Measurements from ENCODE around the gene PRR16. TPM values are rescaled to one million over a fixed set of nuclear protein-coding genes. Genes with fewer than 3 reads are reported as not detected.

Gene PRR16
- total and polyA plus RNA-seq, 2 of the 13 experiments (the other 11 are each of a cell fraction or from before 2014, with no cell fraction given), result not detected

GRCh38 chr5:120628156-120628555 is 164.1 kb downstream of the PRR16 start:
- H3K4me2 ChIP-seq (ENCODE audit: low read depth, low read length), result no peak overlapping the region
- no TSS peak for BruUV-seq (replicated peaks)
- H3K27me3 ChIP-seq (ENCODE audit: control insufficient read depth in 1 of 2, insufficient read depth in 2 of 2, low read length in 2 of 2), result no peaks in the 10 kb centered on the region
- H3K36me3 ChIP-seq (replicated peaks in 1 of 2; ENCODE audit: control insufficient read depth in 1 of 2, insufficient read depth in 2 of 2, low read length in 2 of 2), result no peaks in the 10 kb centered on the region
- no peaks in the 10 kb centered on the region for H3K4me1 ChIP-seq (ENCODE audit: insufficient read depth, low read length)
- WGBS (ENCODE audit: low lambda C conversion rate), result 15% methylated on average over 3 of the region's 3 CpGs
- no peak overlapping the region for H3K4me3 ChIP-seq (replicated peaks in 1 of 3; ENCODE audit: insufficient read depth in 1 of 3, low read depth in 2 of 3, low read length in 3 of 3)
- no peaks in the 10 kb centered on the region for H4K20me1 ChIP-seq (ENCODE audit: insufficient read depth, low read length)
- H3K79me2 ChIP-seq (ENCODE audit: insufficient read depth, low read length), result no peaks in the 10 kb centered on the region
- intact Hi-C loops (cut with micrococcal nuclease; ENCODE audit: unreplicated experiment), result no loop called here
- no peak for ATAC-seq
- in situ Hi-C loops (cut with HindIII; ENCODE audit: extremely low pct_ligation_motif_present, low pct_unique_long_range_greater_than_20kb), result no loop called here
- no peak for TF ChIP-seq HNF1B (CRISPR knock-in tag; IDR thresholded peaks at IDR 0.05)
- no peak for TF ChIP-seq ZNF383 (CRISPR knock-in tag; IDR thresholded peaks at IDR 0.05; ENCODE audit: borderline replicate concordance)
- no peak for TF ChIP-seq RBAK (CRISPR knock-in tag; IDR thresholded peaks at IDR 0.05)
- no peak for TF ChIP-seq ZNF431 (CRISPR knock-in tag; IDR thresholded peaks at IDR 0.05; ENCODE audit: borderline replicate concordance, low read depth)
- TF ChIP-seq MLLT10 (CRISPR knock-in tag; IDR thresholded peaks at IDR 0.05), result no peak
- TF ChIP-seq ZSCAN22 (CRISPR knock-in tag; IDR thresholded peaks at IDR 0.05), result no peak
- no peak for TF ChIP-seq ZSCAN12 (CRISPR knock-in tag; IDR thresholded peaks at IDR 0.05)
- no peak overlapping the region for H2AFZ ChIP-seq (ENCODE audit: low read length)
- no peak for DNase-seq (ENCODE audit: low spot score)
- ChIA-PET POLR2A (no interaction called here), CTCF (ENCODE audit: low intra/inter-chr PET ratio, low total read pairs) (no interaction called here)
- no peak overlapping the region for H3K9ac ChIP-seq (ENCODE audit: insufficient read depth, low read depth, low read length)
- no peak for FAIRE-seq
- no peak overlapping the region for H3K27ac ChIP-seq (ENCODE audit: extremely low read length, insufficient read depth, low read length)
- H3K9me3 ChIP-seq (ENCODE audit: low read length), result no peaks in the 10 kb centered on the region

GRCh38 chr5:120630550-120630949 is 166.4 kb downstream of the PRR16 start:
- CTCF ChIA-PET (ENCODE audit: low intra/inter-chr PET ratio, low total read pairs), result no interaction called here
- H4K20me1 ChIP-seq (ENCODE audit: insufficient read depth, low read length), result no peaks in the 10 kb centered on the region
- intact Hi-C loops (cut with micrococcal nuclease; ENCODE audit: unreplicated experiment) (no loop called here), in situ Hi-C loops (cut with HindIII; ENCODE audit: extremely low pct_ligation_motif_present, low pct_unique_long_range_greater_than_20kb) (no loop called here)
- H3K4me2 ChIP-seq (ENCODE audit: low read depth, low read length), result no peak overlapping the region
- H3K9me3 ChIP-seq (ENCODE audit: low read length), result no peaks in the 10 kb centered on the region
- POLR2A ChIA-PET, result no interaction called here
- H2AFZ ChIP-seq (ENCODE audit: low read length), result no peak overlapping the region
- no peaks in the 10 kb centered on the region for H3K79me2 ChIP-seq (ENCODE audit: insufficient read depth, low read length)
- ATAC-seq (no peak), FAIRE-seq (no peak), DNase-seq (ENCODE audit: low spot score) (no peak)
- H3K27me3 ChIP-seq (ENCODE audit: control insufficient read depth in 1 of 2, insufficient read depth in 2 of 2, low read length in 2 of 2), result no peaks in the 10 kb centered on the region
- no peak overlapping the region for H3K27ac ChIP-seq (ENCODE audit: extremely low read length, insufficient read depth, low read length)
- 11% methylated on average over 5 of the region's 5 CpGs for WGBS (ENCODE audit: low lambda C conversion rate)
- TF ChIP-seq ATF4 (CRISPR knock-in tag; IDR thresholded peaks at IDR 0.05), result no peak
- TF ChIP-seq ZNF264 (CRISPR knock-in tag; IDR thresholded peaks at IDR 0.05), result no peak
- no peak for TF ChIP-seq ATRX (CRISPR knock-in tag; IDR thresholded peaks at IDR 0.05; ENCODE audit: borderline replicate concordance)
- TF ChIP-seq ZNF33A (CRISPR knock-in tag; IDR thresholded peaks at IDR 0.05; ENCODE audit: borderline replicate concordance), result no peak
- TF ChIP-seq FOXK1 (CRISPR knock-in tag; IDR thresholded peaks at IDR 0.05; ENCODE audit: borderline replicate concordance, low read depth), result no peak
- TF ChIP-seq CCDC6 (CRISPR knock-in tag; IDR thresholded peaks at IDR 0.05), result no peak
- no peak for TF ChIP-seq FOXJ3 (CRISPR knock-in tag; IDR thresholded peaks at IDR 0.05; ENCODE audit: borderline replicate concordance)
- TF ChIP-seq ZFYVE20 (CRISPR knock-in tag; IDR thresholded peaks at IDR 0.05; ENCODE audit: borderline replicate concordance, low read depth), result no peak
- TF ChIP-seq KMT2B (CRISPR knock-in tag; IDR thresholded peaks at IDR 0.05), result no peak
- H3K36me3 ChIP-seq (replicated peaks in 1 of 2; ENCODE audit: control insufficient read depth in 1 of 2, insufficient read depth in 2 of 2, low read length in 2 of 2), result no peaks in the 10 kb centered on the region
- no TSS peak for BruUV-seq (replicated peaks)
- H3K9ac ChIP-seq (ENCODE audit: insufficient read depth, low read depth, low read length), result no peak overlapping the region
- no peaks in the 10 kb centered on the region for H3K4me1 ChIP-seq (ENCODE audit: insufficient read depth, low read length)
- H3K4me3 ChIP-seq (replicated peaks in 1 of 3; ENCODE audit: insufficient read depth in 1 of 3, low read depth in 2 of 3, low read length in 3 of 3), result no peak overlapping the region
